ENCODE results near the gene CAMK2A.
"Not testable (repeated sequence)": the region's sequence is repeated elsewhere in the genome, so short reads cannot be mapped to it uniquely, and the experiment has no call there.

Gene CAMK2A

GRCh38 chr5:150244209-150244608, 45.4 kb downstream of the CAMK2A start:
- DNase-seq = peak in 1 of 10 donors; percentile 58
- intact Hi-C loops (cut with DNase I) = no loop called here

- intact Hi-C loops (cut with DNase I) = no loop called here
- peak in 1 of 10 donors; percentile 10 for DNase-seq
These were observed 46.0 kb downstream of the CAMK2A start for GRCh38 chr5:150243590-150243989.

- intact Hi-C loops (cut with DNase I) = no loop called here
- DNase-seq = peak in 1 of 10 donors; percentile 69
These were observed 47.2 kb downstream of the CAMK2A start for GRCh38 chr5:150242251-150242894.

- DNase-seq = peak in 1 of 10 donors; percentile 50
- intact Hi-C loops (cut with DNase I) = no loop called here
These were observed 48.0 kb downstream of the CAMK2A start for GRCh38 chr5:150241298-150242160.

- intact Hi-C loops (cut with DNase I) = no loop called here
These were observed 49.8 kb downstream of the CAMK2A start for GRCh38 chr5:150239794-150240122.

GRCh38 chr5:150239099-150239793, 50.3 kb downstream of the CAMK2A start:
- DNase-seq = peak in 1 of 10 donors; percentile 61
- intact Hi-C loops (cut with DNase I) = no loop called here

More at GRCh38 chr5:150239794-150240122, 49.8 kb downstream of the CAMK2A start:
- DNase-seq = peak in 1 of 10 donors; percentile 66

GRCh38 chr5:150238646-150239045, 50.9 kb downstream of the CAMK2A start:
- intact Hi-C loops (cut with DNase I) = no loop called here

GRCh38 chr5:150236981-150237754, 52.4 kb downstream of the CAMK2A start:
- DNase-seq = peak in 1 of 10 donors; percentile 30
- intact Hi-C loops (cut with DNase I) = no loop called here

More at GRCh38 chr5:150238646-150239045, 50.9 kb downstream of the CAMK2A start:
- peak in 2 of 10 donors; percentile 20 to 76 for DNase-seq

GRCh38 chr5:150236313-150236712, 53.3 kb downstream of the CAMK2A start:
- intact Hi-C loops (cut with DNase I) = no loop called here
- DNase-seq = no peak

GRCh38 chr5:150235500-150235854, 54.1 kb downstream of the CAMK2A start:
- peak in 1 of 10 donors; percentile 14 for DNase-seq

GRCh38 chr5:150234576-150235499, 54.7 kb downstream of the CAMK2A start:
- DNase-seq = peak in 2 of 10 donors; percentile 44 to 61
- intact Hi-C loops (cut with DNase I) = no loop called here

More at GRCh38 chr5:150235500-150235854, 54.1 kb downstream of the CAMK2A start:
- intact Hi-C loops (cut with DNase I) = no loop called here

- intact Hi-C loops (cut with DNase I) = not testable (repeated sequence)
- peak in 1 of 10 donors; percentile 16 for DNase-seq
These were observed 55.9 kb downstream of the CAMK2A start for GRCh38 chr5:150233706-150234105.

GRCh38 chr5:150230842-150231241, 58.7 kb downstream of the CAMK2A start:
- DNase-seq = peak in 1 of 10 donors; percentile 68
- intact Hi-C loops (cut with DNase I) = no loop called here

- intact Hi-C loops (cut with DNase I) = no loop called here
- peak in 1 of 10 donors; percentile 12 for DNase-seq
These were observed 60.0 kb downstream of the CAMK2A start for GRCh38 chr5:150229571-150229970.

- intact Hi-C loops (cut with DNase I) = no loop called here
- DNase-seq = peak in 2 of 10 donors; percentile 5 to 50
These were observed 61.8 kb downstream of the CAMK2A start for GRCh38 chr5:150227606-150228273.

GRCh38 chr5:150227036-150227435, 62.5 kb downstream of the CAMK2A start:
- DNase-seq = no peak
- intact Hi-C loops (cut with DNase I) = no loop called here

- intact Hi-C loops (cut with DNase I) = no loop called here
- peak in 1 of 10 donors; percentile 13 for DNase-seq
These were observed 65.0 kb downstream of the CAMK2A start for GRCh38 chr5:150224483-150225027.

- intact Hi-C loops (cut with DNase I) = no loop called here
- DNase-seq = peak in 2 of 10 donors; percentile 17 to 63
These were observed 66.1 kb downstream of the CAMK2A start for GRCh38 chr5:150223474-150223873.

Data from posterior cingulate gyrus (tissue), 11 donors.